Activated naive CD4-positive, alpha-beta T cell treated with anti-CD3 and anti-CD28 coated beads, Interleukin-2, amount 50 U/mL, for 24 hours (primary cell): ENCODE data around the gene USP4.

Experiments used
- H3K27ac Mint-ChIP-seq: one replicate; pipeline ENCODE4 v1.8.0; 2021; ENCODE audit warnings: mild to moderate bottlenecking, mixed read lengths
- H3K27me3 Mint-ChIP-seq: one replicate; pipeline ENCODE4 v1.8.0; 2021; ENCODE audit warnings: mixed read lengths
- H3K36me3 Mint-ChIP-seq: one replicate; pipeline ENCODE4 v1.8.0; 2021; ENCODE audit warnings: mixed read lengths
- H3K4me1 Mint-ChIP-seq: one replicate; pipeline ENCODE4 v1.8.0; 2021; ENCODE audit warnings: mixed read lengths
- H3K4me3 Mint-ChIP-seq: one replicate; pipeline ENCODE4 v1.8.0; 2021; ENCODE audit warnings: mild to moderate bottlenecking, mixed read lengths
- H3K9me3 Mint-ChIP-seq: one replicate; pipeline ENCODE4 v1.8.0; 2021; ENCODE audit warnings: mixed read lengths

USP4 gene

DNA sequence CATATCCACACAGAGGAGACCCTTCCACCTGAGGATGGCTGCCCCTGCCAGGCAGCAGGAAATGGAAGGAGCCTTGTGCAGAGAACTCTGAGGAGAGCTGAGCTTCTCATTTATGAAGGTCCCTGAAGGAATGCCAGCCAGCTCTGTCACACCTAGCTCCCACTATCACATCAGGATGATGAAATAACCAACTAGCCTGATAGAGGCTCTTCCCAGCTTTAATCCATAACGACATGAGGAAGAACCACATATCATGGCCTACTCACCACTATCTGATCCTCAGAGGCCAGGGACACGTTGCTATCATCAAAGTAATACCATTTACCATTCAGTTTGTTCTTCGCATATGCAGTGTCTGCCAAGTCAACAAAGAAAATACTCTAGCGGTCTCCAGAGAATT lies 61.3 kb downstream of the USP4 start:
- H3K4me3 Mint-ChIP-seq = no peak overlapping the region
- no peak overlapping the region for H3K27ac Mint-ChIP-seq
- peaks cover 6% of the 10 kb centered on the region for H3K36me3 Mint-ChIP-seq
- H3K27me3 Mint-ChIP-seq = no peaks in the 10 kb centered on the region
- H3K9me3 Mint-ChIP-seq = no peaks in the 10 kb centered on the region
- H3K4me1 Mint-ChIP-seq = peaks cover 27% of the 10 kb centered on the region

DNA sequence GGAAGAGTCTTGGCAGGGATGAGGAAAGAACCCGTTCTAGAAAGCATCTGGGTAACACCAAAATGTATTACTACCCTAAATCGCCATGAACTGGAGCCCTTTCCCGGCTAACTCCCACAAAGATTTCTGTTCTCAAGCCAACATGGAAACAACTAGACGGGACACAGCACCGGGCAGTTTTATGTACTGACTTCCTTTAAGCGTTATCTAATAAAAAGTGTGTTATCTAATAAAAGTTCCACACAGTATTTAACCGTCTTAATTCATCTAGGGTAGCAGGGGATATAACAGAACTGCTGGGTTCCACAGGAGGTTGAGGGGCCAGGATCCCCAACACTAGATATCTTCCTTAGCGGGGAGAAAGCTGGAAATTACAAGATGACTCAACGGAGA lies 62.5 kb downstream of the USP4 start:
- Mint-ChIP-seq H3K27ac (peak overlapping the region; percentile 90), H3K9me3 (no peaks in the 10 kb centered on the region), H3K4me3 (peak overlapping the region; percentile 83), H3K4me1 (peaks cover 27% of the 10 kb centered on the region), H3K36me3 (peaks cover 4% of the 10 kb centered on the region), H3K27me3 (no peaks in the 10 kb centered on the region)

DNA sequence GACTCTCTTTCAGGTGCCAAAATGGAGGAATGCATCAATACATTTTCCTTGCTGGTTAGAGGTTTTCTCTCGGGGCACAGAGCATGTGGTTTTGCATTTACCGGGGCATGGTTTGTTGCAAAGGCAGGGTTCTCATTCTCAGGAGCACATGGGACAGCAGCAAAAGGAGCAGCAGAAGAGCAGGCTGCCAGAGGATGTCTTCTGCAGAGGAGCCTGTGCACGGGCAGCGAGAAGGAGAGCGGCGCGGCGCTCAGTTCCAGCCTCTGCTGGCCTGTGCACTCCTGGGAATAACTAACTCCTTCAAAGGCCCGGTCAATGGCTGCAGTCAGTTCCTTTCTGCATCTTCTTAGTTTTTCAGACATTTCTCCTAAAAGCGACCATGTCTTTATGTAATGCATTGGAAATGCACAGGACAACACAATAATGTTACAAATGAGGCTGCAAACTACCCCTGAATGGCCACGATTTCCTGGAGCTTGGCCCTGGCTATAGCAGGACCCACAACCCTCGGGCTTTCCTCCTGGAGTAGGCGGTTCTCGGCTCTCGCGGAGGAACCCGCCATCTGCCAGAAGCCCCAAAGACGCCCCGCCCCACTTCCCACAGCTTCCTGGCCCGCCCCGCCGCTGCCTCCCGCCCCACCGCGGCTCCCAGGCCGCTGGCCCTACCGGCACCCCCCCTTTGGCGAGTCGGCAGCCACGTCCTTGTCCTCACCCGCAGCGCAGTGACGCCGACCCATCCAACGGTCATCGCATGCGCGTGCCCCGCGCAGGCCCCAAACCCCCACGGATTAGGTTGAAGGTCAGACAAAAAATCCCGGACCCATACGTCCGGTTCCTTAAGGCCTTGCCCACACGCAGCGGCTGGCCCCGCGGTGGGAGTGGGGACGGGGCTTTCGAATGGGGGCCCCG lies 63.1 kb downstream of the USP4 start, which contains the start of gene C3orf62:
TSS of gene C3orf62 (minus strand) at position 758 of the 908 bp plus-strand sequence. CDS start at position 398, 360 bp downstream.
- Mint-ChIP-seq H3K27ac (peak within 1 kb of the TSS; percentile 90), H3K9me3 (no peaks in the 10 kb centered on the region), H3K4me1 (peaks cover 27% of the 10 kb centered on the region), H3K36me3 (peaks cover 4% of the 10 kb centered on the region), H3K27me3 (no peaks in the 10 kb centered on the region), H3K4me3 (peak within 1 kb of the TSS; percentile 83)

DNA sequence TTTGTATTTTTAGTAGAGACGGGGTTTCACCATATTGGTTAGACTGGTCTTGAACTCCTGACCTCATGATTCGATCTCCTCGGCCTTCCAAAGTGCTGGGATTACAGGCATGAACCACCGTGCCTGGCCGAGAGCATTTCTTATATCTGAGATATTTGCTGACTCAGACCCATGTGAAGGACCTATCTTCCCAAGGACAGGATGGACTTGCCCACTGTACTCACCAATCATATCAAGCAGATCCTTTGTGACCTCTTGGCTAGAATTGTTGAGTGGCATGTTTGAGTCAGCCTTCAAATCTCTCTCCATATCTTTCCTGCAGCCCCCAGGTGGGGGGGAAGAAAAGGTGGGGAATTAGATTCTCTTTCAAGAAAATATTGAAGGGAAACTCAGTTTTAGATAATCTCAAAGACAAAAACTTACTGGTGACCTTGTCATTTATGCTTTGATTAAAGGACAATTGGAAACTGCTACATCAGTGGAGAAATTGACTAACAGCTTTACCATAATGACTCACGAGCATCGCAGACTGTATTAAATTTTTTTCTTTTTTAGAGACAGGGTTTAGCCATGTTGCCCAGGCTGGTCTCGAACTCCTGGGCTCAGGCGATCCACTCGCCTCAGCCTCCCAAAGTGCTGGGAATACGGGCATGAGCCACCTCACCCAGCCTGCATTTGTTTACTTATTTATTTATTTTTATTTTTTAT lies 65.9 kb downstream of the USP4 start:
- H3K4me3 Mint-ChIP-seq = peak overlapping the region; percentile 30
- H3K9me3 Mint-ChIP-seq = no peaks in the 10 kb centered on the region
- H3K36me3 Mint-ChIP-seq = peaks cover 9% of the 10 kb centered on the region
- H3K4me1 Mint-ChIP-seq = peaks cover 27% of the 10 kb centered on the region
- no peaks in the 10 kb centered on the region for H3K27me3 Mint-ChIP-seq
- peak overlapping the region; percentile 59 for H3K27ac Mint-ChIP-seq

DNA sequence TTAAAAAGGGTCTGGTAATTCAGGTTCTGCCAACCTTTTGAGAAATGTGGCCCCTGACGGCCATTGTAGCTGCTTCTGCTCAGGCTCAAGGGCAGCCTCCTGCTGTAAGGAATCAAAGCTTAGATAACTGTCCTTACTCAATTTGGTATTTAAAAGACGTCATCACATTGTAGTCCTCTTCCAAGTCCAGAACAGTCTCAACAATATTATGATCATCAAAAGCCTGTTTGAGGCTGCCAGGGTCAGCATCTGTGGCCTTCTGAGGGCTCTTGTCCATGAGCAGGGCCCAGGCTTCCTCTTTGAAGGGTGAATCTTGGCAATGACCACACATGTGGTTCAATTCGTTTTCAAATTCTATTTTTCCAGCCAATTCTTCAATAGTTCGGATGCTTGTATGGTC lies 68.8 kb downstream of the USP4 start:
- no peaks in the 10 kb centered on the region for H3K27me3 Mint-ChIP-seq
- peaks cover 8% of the 10 kb centered on the region for H3K36me3 Mint-ChIP-seq
- peaks cover 9% of the 10 kb centered on the region for H3K4me1 Mint-ChIP-seq
- H3K4me3 Mint-ChIP-seq = no peak overlapping the region
- no peak overlapping the region for H3K27ac Mint-ChIP-seq
- no peaks in the 10 kb centered on the region for H3K9me3 Mint-ChIP-seq

DNA sequence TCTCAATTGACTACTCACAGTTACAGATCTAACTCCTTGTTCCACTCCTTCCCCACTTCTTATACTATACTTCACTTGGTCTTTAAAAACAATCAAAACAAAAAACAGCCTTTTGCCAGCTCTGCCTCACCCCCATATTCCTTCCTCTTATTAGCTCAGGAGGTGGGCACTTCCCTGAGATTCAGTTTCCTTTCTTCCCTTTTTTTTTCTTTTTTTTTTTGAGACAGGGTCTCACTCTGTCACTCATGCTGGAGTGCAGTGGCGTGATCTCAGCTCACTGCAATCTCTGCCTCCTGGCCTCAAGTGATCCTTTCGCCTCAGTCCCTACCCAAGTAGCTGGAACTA lies 69.7 kb downstream of the USP4 start:
- Mint-ChIP-seq H3K27ac (no peak overlapping the region), H3K36me3 (peaks cover 8% of the 10 kb centered on the region), H3K4me3 (no peak overlapping the region), H3K9me3 (no peaks in the 10 kb centered on the region), H3K4me1 (peaks cover 4% of the 10 kb centered on the region), H3K27me3 (no peaks in the 10 kb centered on the region)

DNA sequence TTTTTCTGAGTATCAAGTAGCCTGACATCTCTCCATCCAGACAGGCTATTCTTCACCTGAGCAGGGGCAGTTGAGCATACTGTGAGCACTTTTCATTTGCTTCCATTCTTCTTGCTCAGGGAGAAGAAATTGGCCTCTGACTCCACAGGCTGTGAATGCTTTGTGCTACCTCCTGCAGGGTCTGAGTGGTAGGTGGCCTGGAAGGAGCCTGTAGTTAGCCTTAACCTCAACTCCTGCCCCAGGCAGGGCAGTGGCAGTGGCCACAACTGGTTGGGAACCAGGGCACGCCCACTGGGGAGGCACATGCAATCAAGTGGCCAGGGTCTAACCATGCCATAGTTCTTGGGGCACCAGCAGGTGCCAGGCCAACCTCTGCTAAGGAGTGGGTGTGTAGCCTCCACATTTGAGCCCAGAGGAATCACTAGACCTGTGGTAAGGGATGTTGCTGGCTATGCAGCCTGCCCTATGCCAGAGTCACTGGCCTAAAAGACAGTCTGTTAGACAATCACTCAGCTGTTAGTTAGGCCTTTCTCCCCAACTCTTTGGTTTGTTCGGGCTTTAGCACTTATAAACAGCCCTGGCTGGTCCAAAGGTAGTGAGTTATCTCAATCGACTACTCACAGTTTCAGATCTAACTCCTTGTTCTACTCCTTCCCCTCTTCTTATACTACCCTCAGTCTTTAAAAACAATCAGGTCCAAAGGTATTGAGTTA lies 70.3 kb downstream of the USP4 start:
- H3K27me3 Mint-ChIP-seq = no peaks in the 10 kb centered on the region
- H3K4me3 Mint-ChIP-seq = no peak overlapping the region
- peaks cover 4% of the 10 kb centered on the region for H3K4me1 Mint-ChIP-seq
- H3K36me3 Mint-ChIP-seq = peaks cover 8% of the 10 kb centered on the region
- no peaks in the 10 kb centered on the region for H3K9me3 Mint-ChIP-seq
- H3K27ac Mint-ChIP-seq = no peak overlapping the region

DNA sequence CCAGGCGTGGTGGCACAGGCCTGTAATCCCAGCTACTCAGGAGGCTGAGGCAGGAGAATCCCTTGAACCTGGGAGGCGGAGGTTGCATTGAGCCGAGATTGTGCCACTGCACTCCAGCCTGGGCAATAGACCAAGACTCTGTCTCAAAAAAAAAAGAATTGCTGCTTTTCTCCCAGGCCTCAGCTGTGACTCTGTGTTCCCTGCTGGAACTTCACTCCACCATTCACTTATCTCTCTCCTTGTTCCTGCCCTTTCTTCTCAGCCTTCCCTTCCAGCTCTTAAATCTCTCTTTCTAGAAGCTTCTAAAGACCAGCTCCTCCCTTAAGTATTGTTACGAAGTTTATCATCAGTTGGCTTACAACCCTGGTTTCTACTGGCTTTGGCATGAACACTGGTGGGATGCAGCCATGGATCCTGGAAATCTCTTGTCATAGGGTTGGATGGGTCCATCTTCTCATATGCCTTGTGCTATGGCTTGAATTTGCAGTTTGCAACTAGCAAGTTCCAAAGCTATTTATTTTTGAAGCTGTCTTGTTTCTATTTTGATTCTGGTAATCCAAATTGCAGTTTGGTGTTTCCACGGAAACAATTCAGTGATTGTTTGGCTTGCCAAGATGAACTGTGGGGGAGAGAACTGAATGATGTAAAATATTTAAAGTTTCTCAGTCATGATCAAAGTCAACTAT lies 73.3 kb downstream of the USP4 start:
- Mint-ChIP-seq H3K27me3 (no peaks in the 10 kb centered on the region), H3K4me3 (no peak overlapping the region), H3K36me3 (peaks cover 8% of the 10 kb centered on the region), H3K4me1 (no peaks in the 10 kb centered on the region), H3K9me3 (no peaks in the 10 kb centered on the region), H3K27ac (peak overlapping the region; percentile 27)

DNA sequence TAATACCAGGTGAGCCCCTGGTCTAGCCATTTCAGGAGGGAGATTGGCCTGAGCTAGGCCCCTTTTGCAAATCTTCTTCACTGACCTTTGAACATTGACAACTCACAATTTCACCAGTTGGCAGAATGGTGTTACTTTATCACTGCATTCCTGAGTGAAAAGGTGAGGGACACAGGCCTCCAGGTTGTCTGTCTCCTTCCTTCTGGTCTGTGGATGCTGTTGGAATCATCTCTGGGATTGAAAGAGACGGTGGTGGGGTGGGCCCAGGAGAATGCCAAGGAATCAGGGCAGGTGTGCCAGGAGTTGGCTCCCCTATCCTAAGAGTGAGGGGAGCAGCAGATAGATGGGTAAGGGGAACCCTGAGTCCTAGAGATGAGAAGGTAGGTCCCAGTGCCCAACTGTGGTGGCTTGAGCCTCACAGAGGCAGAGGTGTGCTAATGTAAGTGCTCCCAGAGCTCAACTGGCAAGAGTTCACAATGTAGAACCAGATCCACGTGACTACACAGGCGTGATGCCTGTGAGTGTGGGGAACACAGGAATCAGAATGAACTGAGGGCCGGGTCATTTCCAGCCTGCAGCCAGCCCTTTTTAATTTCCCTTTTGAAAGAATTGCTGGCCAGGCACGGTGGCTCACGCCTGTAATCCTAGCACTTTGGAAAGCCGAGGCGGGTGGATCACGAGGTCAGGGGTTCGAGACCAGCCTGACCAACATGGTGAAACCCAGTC lies 74.0 kb downstream of the USP4 start:
- Mint-ChIP-seq H3K27ac (peak overlapping the region; percentile 14), H3K36me3 (peaks cover 4% of the 10 kb centered on the region), H3K4me3 (no peak overlapping the region), H3K27me3 (no peaks in the 10 kb centered on the region), H3K4me1 (no peaks in the 10 kb centered on the region), H3K9me3 (no peaks in the 10 kb centered on the region)

DNA sequence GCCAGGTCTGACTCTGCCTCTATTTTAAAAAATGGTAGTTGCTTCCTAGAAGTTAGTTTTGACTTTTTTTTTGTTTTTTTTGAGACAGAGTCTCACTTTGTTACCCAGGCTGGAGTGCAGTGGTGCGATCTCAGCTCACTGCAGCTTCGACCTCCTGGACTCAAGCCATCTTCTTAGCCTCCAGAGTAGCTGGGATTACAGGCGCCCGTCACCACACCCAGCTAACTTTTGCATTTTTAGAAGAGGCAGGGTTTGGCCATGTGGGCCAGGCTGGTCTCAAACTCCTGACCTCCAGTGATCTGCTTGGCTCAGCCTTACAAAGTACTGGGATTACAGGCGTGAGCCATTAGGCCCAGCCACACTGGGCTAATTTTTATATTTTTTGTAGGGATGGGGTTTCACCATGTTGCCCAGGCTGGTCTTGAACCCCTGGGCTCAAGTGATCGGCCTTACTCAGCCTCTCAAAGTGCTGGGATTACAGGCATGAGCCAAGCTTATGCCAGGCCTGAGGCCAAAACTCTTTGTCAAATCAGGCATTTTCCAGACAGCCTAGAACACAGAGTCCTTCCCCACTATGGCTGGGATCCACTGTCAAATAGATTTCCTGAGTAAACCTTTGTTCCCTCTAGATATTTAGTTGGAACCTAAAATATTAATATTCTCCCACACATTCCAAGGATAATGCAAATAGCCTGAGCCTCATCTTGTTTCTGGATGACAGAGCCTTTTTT lies 76.5 kb downstream of the USP4 start:
- Mint-ChIP-seq H3K27me3 (no peaks in the 10 kb centered on the region), H3K27ac (no peak overlapping the region), H3K36me3 (peaks cover 2% of the 10 kb centered on the region), H3K9me3 (no peaks in the 10 kb centered on the region), H3K4me1 (no peaks in the 10 kb centered on the region), H3K4me3 (no peak overlapping the region)

DNA sequence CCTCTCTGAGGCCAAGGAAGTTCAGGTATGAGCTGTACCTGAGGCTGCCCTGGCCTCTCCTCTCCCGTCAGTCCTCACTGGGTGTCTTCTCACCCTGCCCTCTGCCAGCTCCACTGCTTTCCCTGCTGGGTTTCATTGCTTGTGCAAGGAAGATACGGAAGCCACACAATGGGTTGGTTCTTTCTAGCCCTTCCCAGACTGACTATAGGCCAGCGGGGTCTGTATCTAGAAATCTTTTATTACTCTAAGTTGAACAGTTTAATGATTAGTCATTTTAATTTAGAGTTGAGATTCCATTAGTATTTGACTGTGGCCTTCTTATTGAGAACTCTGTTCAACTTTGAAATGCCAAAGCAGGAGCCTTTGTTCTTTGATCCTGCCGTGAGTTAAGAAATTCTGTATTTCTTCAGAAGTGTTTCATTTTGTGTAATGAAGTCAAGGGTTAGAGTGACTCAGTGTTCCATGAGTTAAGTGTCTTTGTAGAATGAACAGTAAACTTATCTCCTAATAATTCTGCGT lies 79.0 kb downstream of the USP4 start:
- H3K27me3 Mint-ChIP-seq = no peaks in the 10 kb centered on the region
- H3K27ac Mint-ChIP-seq = no peak overlapping the region
- no peaks in the 10 kb centered on the region for H3K9me3 Mint-ChIP-seq
- H3K4me1 Mint-ChIP-seq = no peaks in the 10 kb centered on the region
- no peak overlapping the region for H3K4me3 Mint-ChIP-seq
- H3K36me3 Mint-ChIP-seq = no peaks in the 10 kb centered on the region

DNA sequence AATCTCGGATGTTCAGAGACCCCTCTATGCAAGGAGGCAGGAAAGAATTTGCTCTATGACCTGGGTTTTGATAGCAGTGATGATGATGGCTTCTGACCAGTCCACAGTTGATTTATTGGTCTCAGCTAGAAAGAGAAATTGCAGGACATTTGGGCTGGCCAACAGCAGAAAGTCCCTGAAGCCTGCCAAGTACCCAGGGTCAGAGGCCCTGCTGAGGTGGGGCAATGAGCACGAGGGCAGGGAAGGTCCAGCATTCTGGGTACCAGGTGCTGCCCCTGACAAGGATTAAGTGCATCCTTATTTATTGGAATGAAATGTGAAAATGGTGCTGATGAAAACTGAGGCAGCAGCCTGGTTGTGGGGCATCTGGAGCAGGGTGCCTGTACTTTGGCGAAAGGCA lies 82.7 kb downstream of the USP4 start:
- Mint-ChIP-seq H3K4me3 (no peak overlapping the region), H3K4me1 (no peaks in the 10 kb centered on the region), H3K27me3 (no peaks in the 10 kb centered on the region), H3K36me3 (no peaks in the 10 kb centered on the region), H3K9me3 (no peaks in the 10 kb centered on the region), H3K27ac (no peak overlapping the region)

DNA sequence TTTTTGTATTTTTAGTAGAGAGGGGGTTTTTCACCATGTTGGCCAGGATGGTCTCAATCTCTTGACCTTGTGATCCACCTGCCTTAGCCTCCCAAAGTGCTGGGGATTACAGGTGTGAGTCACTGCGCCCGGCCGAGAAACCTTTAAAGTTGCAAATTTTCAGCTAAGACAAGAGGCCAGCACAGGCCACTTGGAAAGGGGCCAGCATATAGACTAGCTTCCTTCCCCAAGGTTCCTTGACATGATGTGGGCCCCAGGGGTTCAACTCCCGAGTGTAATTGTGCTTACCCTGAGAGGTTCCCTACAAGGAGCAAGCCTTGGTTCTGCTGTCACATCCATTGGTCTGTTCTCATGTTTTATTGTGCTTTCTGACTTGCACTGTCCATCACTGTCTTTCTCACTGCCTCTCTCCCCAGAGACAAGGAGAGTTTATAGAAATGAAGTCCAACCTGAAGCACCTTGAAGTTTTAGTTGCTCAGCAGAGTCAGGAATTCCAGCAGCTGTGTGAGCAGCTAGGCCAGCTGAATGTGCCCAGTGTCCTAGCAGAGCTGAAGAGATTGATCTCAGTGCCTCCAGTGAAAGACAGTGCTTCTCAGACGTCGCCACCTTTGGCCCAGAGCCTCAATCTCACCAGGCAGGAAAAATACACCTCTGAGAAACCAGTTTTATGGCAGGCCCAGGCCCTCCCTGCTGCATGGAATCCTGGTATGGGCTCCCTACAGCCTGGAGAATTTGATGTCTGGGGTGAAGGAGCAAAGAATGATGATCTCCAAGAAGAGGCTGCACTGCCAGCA lies 83.9 kb downstream of the USP4 start:
- Mint-ChIP-seq H3K4me3 (no peak overlapping the region), H3K36me3 (no peaks in the 10 kb centered on the region)

More for the DNA sequence above, 83.9 kb downstream of the USP4 start:
- Mint-ChIP-seq H3K27me3 (no peaks in the 10 kb centered on the region), H3K4me1 (no peaks in the 10 kb centered on the region), H3K9me3 (no peaks in the 10 kb centered on the region), H3K27ac (no peak overlapping the region)
